ENCODE measurements around the gene C5orf22.
"Not testable (repeated sequence)": the region's sequence is repeated elsewhere in the genome, so short reads cannot be mapped to it uniquely, and the experiment has no call there.

The C5orf22 gene

GRCh38 chr5:31554552-31554951 is 22.5 kb downstream of the C5orf22 start:
- no peak overlapping the region for H3K27ac ChIP-seq (ENCODE audit: low read depth, low read length)
- no peaks in the 10 kb centered on the region for H3K4me1 ChIP-seq (ENCODE audit: insufficient read depth, low read length)
- peaks cover 33% of the 10 kb centered on the region for H3K36me3 ChIP-seq (ENCODE audit: insufficient read depth, low read length)
- no peak overlapping the region for H3K9ac ChIP-seq (ENCODE audit: low read length)
- H3K27me3 ChIP-seq (ENCODE audit: control insufficient read depth in 1 of 2, insufficient read depth in 2 of 2, low read length in 2 of 2), result no peaks in the 10 kb centered on the region
- no peaks in the 10 kb centered on the region for H3K9me3 ChIP-seq (ENCODE audit: low read length)
- no peak overlapping the region for H3K4me3 ChIP-seq (ENCODE audit: low read depth in 1 of 2, low read length in 2 of 2)

- no peaks in the 10 kb centered on the region for H3K9me3 ChIP-seq (ENCODE audit: low read length)
- H3K36me3 ChIP-seq (ENCODE audit: insufficient read depth, low read length), result peaks cover 28% of the 10 kb centered on the region
- no peaks in the 10 kb centered on the region for H3K4me1 ChIP-seq (ENCODE audit: insufficient read depth, low read length)
Observed at GRCh38 chr5:31556461-31556860, 24.4 kb downstream of the C5orf22 start.

GRCh38 chr5:31559942-31560341 is 27.8 kb downstream of the C5orf22 start:
- Histone ChIP-seq H3K9ac (ENCODE audit: low read length) (no peak overlapping the region), H3K36me3 (ENCODE audit: insufficient read depth, low read length) (peaks cover 4% of the 10 kb centered on the region), H3K4me3 (ENCODE audit: low read depth in 1 of 2, low read length in 2 of 2) (no peak overlapping the region), H3K9me3 (ENCODE audit: low read length) (no peaks in the 10 kb centered on the region), H3K4me1 (ENCODE audit: insufficient read depth, low read length) (peaks cover 16% of the 10 kb centered on the region), H3K27ac (ENCODE audit: low read depth, low read length) (no peak overlapping the region), H3K27me3 (ENCODE audit: control insufficient read depth in 1 of 2, insufficient read depth in 2 of 2, low read length in 2 of 2) (no peaks in the 10 kb centered on the region)

More at GRCh38 chr5:31556461-31556860, 24.4 kb downstream of the C5orf22 start:
- Histone ChIP-seq H3K27ac (ENCODE audit: low read depth, low read length) (no peak overlapping the region), H3K4me3 (ENCODE audit: low read depth in 1 of 2, low read length in 2 of 2) (no peak overlapping the region), H3K27me3 (ENCODE audit: control insufficient read depth in 1 of 2, insufficient read depth in 2 of 2, low read length in 2 of 2) (no peaks in the 10 kb centered on the region), H3K9ac (ENCODE audit: low read length) (no peak overlapping the region)

- H3K27me3 ChIP-seq (ENCODE audit: control insufficient read depth in 1 of 2, insufficient read depth in 2 of 2, low read length in 2 of 2), result no peaks in the 10 kb centered on the region
- H3K4me3 ChIP-seq (ENCODE audit: low read depth in 1 of 2, low read length in 2 of 2), result no peak overlapping the region
- H3K36me3 ChIP-seq (ENCODE audit: insufficient read depth, low read length), result peaks cover 3% of the 10 kb centered on the region
- no peak overlapping the region for H3K27ac ChIP-seq (ENCODE audit: low read depth, low read length)
- H3K9ac ChIP-seq (ENCODE audit: low read length), result no peak overlapping the region
- H3K9me3 ChIP-seq (ENCODE audit: low read length), result no peaks in the 10 kb centered on the region
- H3K4me1 ChIP-seq (ENCODE audit: insufficient read depth, low read length), result peaks cover 16% of the 10 kb centered on the region
Observed at GRCh38 chr5:31561946-31562345, 29.8 kb downstream of the C5orf22 start.

- no peak overlapping the region for H3K4me3 ChIP-seq (ENCODE audit: low read depth in 1 of 2, low read length in 2 of 2)
- no peaks in the 10 kb centered on the region for H3K9me3 ChIP-seq (ENCODE audit: low read length)
- H3K4me1 ChIP-seq (ENCODE audit: insufficient read depth, low read length), result peaks cover 16% of the 10 kb centered on the region
- no peaks in the 10 kb centered on the region for H3K27me3 ChIP-seq (ENCODE audit: control insufficient read depth in 1 of 2, insufficient read depth in 2 of 2, low read length in 2 of 2)
- no peaks in the 10 kb centered on the region for H3K36me3 ChIP-seq (ENCODE audit: insufficient read depth, low read length)
- no peak overlapping the region for H3K9ac ChIP-seq (ENCODE audit: low read length)
- H3K27ac ChIP-seq (ENCODE audit: low read depth, low read length), result no peak overlapping the region
Observed at GRCh38 chr5:31563216-31563615, 31.1 kb downstream of the C5orf22 start.

GRCh38 chr5:31566362-31566761 is 34.3 kb downstream of the C5orf22 start:
- H3K27ac ChIP-seq (ENCODE audit: low read depth, low read length); H3K36me3 ChIP-seq (ENCODE audit: insufficient read depth, low read length); H3K4me3 ChIP-seq (ENCODE audit: low read depth in 1 of 2, low read length in 2 of 2); H3K9me3 ChIP-seq (ENCODE audit: low read length); H3K9ac ChIP-seq (ENCODE audit: low read length); H3K27me3 ChIP-seq (ENCODE audit: control insufficient read depth in 1 of 2, insufficient read depth in 2 of 2, low read length in 2 of 2): not testable (repeated sequence)
- H3K4me1 ChIP-seq (ENCODE audit: insufficient read depth, low read length), result peaks cover 16% of the 10 kb centered on the region

GRCh38 chr5:31568302-31568835 is 36.3 kb downstream of the C5orf22 start:
- Histone ChIP-seq H3K4me1 (ENCODE audit: insufficient read depth, low read length) (peaks cover 2% of the 10 kb centered on the region), H3K9me3 (ENCODE audit: low read length) (no peaks in the 10 kb centered on the region), H3K9ac (ENCODE audit: low read length) (no peak overlapping the region), H3K36me3 (ENCODE audit: insufficient read depth, low read length) (no peaks in the 10 kb centered on the region), H3K4me3 (ENCODE audit: low read depth in 1 of 2, low read length in 2 of 2) (no peak overlapping the region), H3K27me3 (ENCODE audit: control insufficient read depth in 1 of 2, insufficient read depth in 2 of 2, low read length in 2 of 2) (no peaks in the 10 kb centered on the region), H3K27ac (ENCODE audit: low read depth, low read length) (no peak overlapping the region)

- H3K36me3 ChIP-seq (ENCODE audit: insufficient read depth, low read length), result no peaks in the 10 kb centered on the region
- no peaks in the 10 kb centered on the region for H3K27me3 ChIP-seq (ENCODE audit: control insufficient read depth in 1 of 2, insufficient read depth in 2 of 2, low read length in 2 of 2)
- H3K9ac ChIP-seq (ENCODE audit: low read length), result no peak overlapping the region
- H3K4me1 ChIP-seq (ENCODE audit: insufficient read depth, low read length), result no peaks in the 10 kb centered on the region
- H3K4me3 ChIP-seq (ENCODE audit: low read depth in 1 of 2, low read length in 2 of 2), result no peak overlapping the region
- H3K9me3 ChIP-seq (ENCODE audit: low read length), result no peaks in the 10 kb centered on the region
- no peak overlapping the region for H3K27ac ChIP-seq (ENCODE audit: low read depth, low read length)
Observed at GRCh38 chr5:31569068-31569467, 37.0 kb downstream of the C5orf22 start.

- Histone ChIP-seq H3K27ac (ENCODE audit: low read depth, low read length) (no peak overlapping the region), H3K4me3 (ENCODE audit: low read depth in 1 of 2, low read length in 2 of 2) (no peak overlapping the region), H3K9ac (ENCODE audit: low read length) (no peak overlapping the region), H3K36me3 (ENCODE audit: insufficient read depth, low read length) (no peaks in the 10 kb centered on the region), H3K4me1 (ENCODE audit: insufficient read depth, low read length) (no peaks in the 10 kb centered on the region), H3K27me3 (ENCODE audit: control insufficient read depth in 1 of 2, insufficient read depth in 2 of 2, low read length in 2 of 2) (no peaks in the 10 kb centered on the region), H3K9me3 (ENCODE audit: low read length) (no peaks in the 10 kb centered on the region)
Observed at GRCh38 chr5:31573494-31574142, 41.5 kb downstream of the C5orf22 start.

- H3K4me1 ChIP-seq (ENCODE audit: insufficient read depth, low read length), result no peaks in the 10 kb centered on the region
- no peak overlapping the region for H3K27ac ChIP-seq (ENCODE audit: low read depth, low read length)
- H3K4me3 ChIP-seq (ENCODE audit: low read depth in 1 of 2, low read length in 2 of 2), result no peak overlapping the region
- H3K27me3 ChIP-seq (ENCODE audit: control insufficient read depth in 1 of 2, insufficient read depth in 2 of 2, low read length in 2 of 2), result no peaks in the 10 kb centered on the region
- H3K36me3 ChIP-seq (ENCODE audit: insufficient read depth, low read length), result no peaks in the 10 kb centered on the region
- H3K9me3 ChIP-seq (ENCODE audit: low read length), result no peaks in the 10 kb centered on the region
- no peak overlapping the region for H3K9ac ChIP-seq (ENCODE audit: low read length)
Observed at GRCh38 chr5:31574772-31575171, 42.7 kb downstream of the C5orf22 start.

- H3K9me3 ChIP-seq (ENCODE audit: low read length), result no peaks in the 10 kb centered on the region
- H3K27me3 ChIP-seq (ENCODE audit: control insufficient read depth in 1 of 2, insufficient read depth in 2 of 2, low read length in 2 of 2), result no peaks in the 10 kb centered on the region
- no peak overlapping the region for H3K9ac ChIP-seq (ENCODE audit: low read length)
- no peak overlapping the region for H3K4me3 ChIP-seq (ENCODE audit: low read depth in 1 of 2, low read length in 2 of 2)
- H3K27ac ChIP-seq (ENCODE audit: low read depth, low read length), result no peak overlapping the region
- H3K36me3 ChIP-seq (ENCODE audit: insufficient read depth, low read length), result no peaks in the 10 kb centered on the region
- H3K4me1 ChIP-seq (ENCODE audit: insufficient read depth, low read length), result no peaks in the 10 kb centered on the region
Observed at GRCh38 chr5:31577438-31577837, 45.3 kb downstream of the C5orf22 start.

- no peaks in the 10 kb centered on the region for H3K4me1 ChIP-seq (ENCODE audit: insufficient read depth, low read length)
- no peak overlapping the region for H3K4me3 ChIP-seq (ENCODE audit: low read depth in 1 of 2, low read length in 2 of 2)
- no peak overlapping the region for H3K27ac ChIP-seq (ENCODE audit: low read depth, low read length)
- H3K27me3 ChIP-seq (ENCODE audit: control insufficient read depth in 1 of 2, insufficient read depth in 2 of 2, low read length in 2 of 2), result no peaks in the 10 kb centered on the region
- no peak overlapping the region for H3K9ac ChIP-seq (ENCODE audit: low read length)
- no peaks in the 10 kb centered on the region for H3K9me3 ChIP-seq (ENCODE audit: low read length)
- no peaks in the 10 kb centered on the region for H3K36me3 ChIP-seq (ENCODE audit: insufficient read depth, low read length)
Observed at GRCh38 chr5:31579558-31579957, 47.5 kb downstream of the C5orf22 start.
